ENCODE results near the gene UQCRC1. TPM values are rescaled to one million over a fixed set of nuclear protein-coding genes. Genes with fewer than 3 reads are reported as not detected.

Gene UQCRC1
- polyA plus RNA-seq, 2 of the 4 experiments (the other 2 are of a cell fraction) = 256 to 279 TPM

GRCh38 chr3:48556796-48557626, 52.4 kb downstream of the UQCRC1 start, which contains the start of gene PFKFB4:
Gene PFKFB4 (minus strand): TSS chr3:48556803. CDS start chr3:48556777, 26 bp downstream.
- H3K4me3 ChIP-seq = peak within 1 kb of the TSS; percentile 54
- H3K4me1 ChIP-seq = peaks cover 44% of the 10 kb centered on the region
- DNase-seq (ENCODE audit: low read depth in 1 of 2, low spot score in 1 of 2) (peak; percentile 91 to 99), ATAC-seq (peak; percentile 47 to 85), FAIRE-seq (no peak)
- WGBS (ENCODE audit: missing lambda C conversion rate) = 21% methylated on average over 17 of the region's 53 CpGs
- TF ChIP-seq FOSB (CRISPR knock-in tag; IDR thresholded peaks at IDR 0.05) = no peak
- TF ChIP-seq ZNF302 (CRISPR knock-in tag; IDR thresholded peaks at IDR 0.05) = no peak
- no peak for TF ChIP-seq HOXA7 (CRISPR knock-in tag; IDR thresholded peaks at IDR 0.05)
- no peak for TF ChIP-seq PHF8 (IDR thresholded peaks at IDR 0.05; ENCODE audit: borderline replicate concordance, low read depth)
- TF ChIP-seq FOXS1 (CRISPR knock-in tag; IDR thresholded peaks at IDR 0.05) = no peak
- peak in 1 of 2 experiments; percentile 27; a peak in 1 of 5 replicates for TF ChIP-seq JUN (IDR thresholded peaks at IDR 0.05)
- TF ChIP-seq KDM5A (IDR thresholded peaks at IDR 0.05) = no peak
- no peak for TF ChIP-seq ZC3H11A (IDR thresholded peaks at IDR 0.05)
- TF ChIP-seq HOXB5 (CRISPR knock-in tag; IDR thresholded peaks at IDR 0.05) = no peak
- TF ChIP-seq KDM1A (IDR thresholded peaks at IDR 0.05; ENCODE audit: low read depth) = no peak
- TF ChIP-seq CBX8 (IDR thresholded peaks at IDR 0.05) = no peak
- no peak for TF ChIP-seq MYC (IDR thresholded peaks at IDR 0.05; ENCODE audit: borderline replicate concordance, low read length)
- no peak for TF ChIP-seq ESRRA (IDR thresholded peaks at IDR 0.05; ENCODE audit: borderline replicate concordance, low read length)
- TF ChIP-seq TFCP2L1 (CRISPR knock-in tag; IDR thresholded peaks at IDR 0.05) = peak; percentile 44; the same call in 1 of the 2 replicates
- no peak for TF ChIP-seq HEYL (CRISPR knock-in tag; IDR thresholded peaks at IDR 0.05)
- no peak for TF ChIP-seq CBX2 (IDR thresholded peaks at IDR 0.05; ENCODE audit: borderline replicate concordance, low read depth)
- TF ChIP-seq POLR2A (IDR thresholded peaks at IDR 0.05; ENCODE audit: low read length) = peak; percentile 15; the same call in 1 of the 2 replicates
- TF ChIP-seq ELK1 (IDR thresholded peaks at IDR 0.05; ENCODE audit: low read depth, low read length) = no peak
- peak within 1 kb of the TSS; percentile 89 for H3K4me2 ChIP-seq
- H3K9me3 ChIP-seq = no peaks in the 10 kb centered on the region
- POLR2A ChIA-PET = interaction anchor here (0.6 kb wide), 1 partner anchor 53 kb away, joined by 7 read pairs; no protein-coding TSS in a partner anchor
- peak within 1 kb of the TSS; percentile 67 to 92 for H3K27ac ChIP-seq
- CTCF ChIA-PET = interaction anchor here (0.6 to 1.4 kb wide), 5 partner anchors 20 to 238 kb away, joined by 3 to 4 read pairs (median 3); no protein-coding TSS in a partner anchor

- POLR2A ChIA-PET = no interaction called here
- ATAC-seq (peak in 1 of 2 experiments; percentile 0; a peak in 2 of 6 replicates), FAIRE-seq (no peak), DNase-seq (ENCODE audit: low read depth in 1 of 2, low spot score in 1 of 2) (no peak)
- CTCF ChIA-PET = interaction anchor here (0.7 to 1.2 kb wide), 5 partner anchors 9 to 130 kb away, joined by 3 to 4 read pairs (median 3); partner anchors contain the start of gene SLC26A6
- H3K4me1 ChIP-seq = peaks cover 36% of the 10 kb centered on the region
- peak overlapping the region; percentile 67 to 92 for H3K27ac ChIP-seq
- 75% methylated on average over 4 of the region's 29 CpGs for WGBS (ENCODE audit: missing lambda C conversion rate)
- peak overlapping the region; percentile 87 for H3K4me2 ChIP-seq
- no peak for TF ChIP-seq HEYL (CRISPR knock-in tag; IDR thresholded peaks at IDR 0.05)
- TF ChIP-seq EHF (CRISPR knock-in tag; IDR thresholded peaks at IDR 0.05) = no peak
- no peak for TF ChIP-seq USF2 (IDR thresholded peaks at IDR 0.05)
- no peak for TF ChIP-seq RNF2 (IDR thresholded peaks at IDR 0.05; ENCODE audit: borderline replicate concordance, low read depth)
- TF ChIP-seq, protein P1, sequence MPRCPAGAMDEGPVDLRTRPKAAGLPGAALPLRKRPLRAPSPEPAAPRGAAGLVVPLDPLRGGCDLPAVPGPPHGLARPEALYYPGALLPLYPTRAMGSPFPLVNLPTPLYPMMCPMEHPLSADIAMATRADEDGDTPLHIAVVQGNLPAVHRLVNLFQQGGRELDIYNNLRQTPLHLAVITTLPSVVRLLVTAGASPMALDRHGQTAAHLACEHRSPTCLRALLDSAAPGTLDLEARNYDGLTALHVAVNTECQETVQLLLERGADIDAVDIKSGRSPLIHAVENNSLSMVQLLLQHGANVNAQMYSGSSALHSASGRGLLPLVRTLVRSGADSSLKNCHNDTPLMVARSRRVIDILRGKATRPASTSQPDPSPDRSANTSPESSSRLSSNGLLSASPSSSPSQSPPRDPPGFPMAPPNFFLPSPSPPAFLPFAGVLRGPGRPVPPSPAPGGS (IDR thresholded peaks at IDR 0.05) = no peak
- TF ChIP-seq PBX3 (IDR thresholded peaks at IDR 0.05) = peak; percentile 16; the same call in 1 of the 2 replicates
- no peak for TF ChIP-seq SMC3 (IDR thresholded peaks at IDR 0.05)
- TF ChIP-seq RCOR1 (IDR thresholded peaks at IDR 0.05; ENCODE audit: low read depth, low read length) = no peak
- TF ChIP-seq HOXB5 (CRISPR knock-in tag; IDR thresholded peaks at IDR 0.05) = no peak
- TF ChIP-seq POLR2A (IDR thresholded peaks at IDR 0.05; ENCODE audit: low read length) = peak; percentile 24; the same call in 1 of the 2 replicates
- TF ChIP-seq CHD2 (IDR thresholded peaks at IDR 0.05; ENCODE audit: low read length, partially characterized antibody) = no peak
- no peak for TF ChIP-seq KDM1A (IDR thresholded peaks at IDR 0.05; ENCODE audit: low read depth)
- TF ChIP-seq FOSB (CRISPR knock-in tag; IDR thresholded peaks at IDR 0.05) = 0 out of 2 replicates have a peak, but pooled peaks have one; percentile 23
- TF ChIP-seq RARB (CRISPR knock-in tag; IDR thresholded peaks at IDR 0.05) = no peak
- H3K9me3 ChIP-seq = no peaks in the 10 kb centered on the region
- peak overlapping the region; percentile 54 for H3K4me3 ChIP-seq
Measured at GRCh38 chr3:48555949-48556795, 53.3 kb downstream of the UQCRC1 start.

All from A549 (cell line).